Esophagus (tissue), 2 donors: ENCODE data around the gene TNFAIP6. TPM values are rescaled to one million over a fixed set of nuclear protein-coding genes. Genes with fewer than 3 reads are reported as not detected.

Experiments
- H3K27ac ChIP-seq, 2 donors: one replicate each; pipeline ENCODE4 v1.5.1; 2013; ENCODE audit warnings: low read depth in 2 of 2, mild to moderate bottlenecking in 2 of 2, inconsistent platforms in 1 of 2, low read length in 1 of 2, moderate library complexity in 1 of 2
- H3K27me3 ChIP-seq, 2 donors: one replicate each; pipeline ENCODE4 v1.6.1; 2013; ENCODE audit warnings: low read length in 2 of 2, control low read depth in 1 of 2, mild to moderate bottlenecking in 1 of 2; ENCODE audit not compliant: insufficient read depth in 2 of 2, control insufficient read depth in 1 of 2
- H3K36me3 ChIP-seq, 2 donors: one replicate each; pipeline ENCODE4 v1.6.1; 2013; ENCODE audit warnings: low read length in 1 of 2; ENCODE audit not compliant: control insufficient read depth in 2 of 2, insufficient read depth in 2 of 2
- H3K4me1 ChIP-seq, 2 donors: one replicate each; pipeline ENCODE4 v1.6.1; 2013; ENCODE audit warnings: low read length in 1 of 2; ENCODE audit not compliant: control insufficient read depth in 2 of 2, insufficient read depth in 2 of 2
- H3K4me3 ChIP-seq, 2 donors: one replicate each; pipeline ENCODE4 v1.5.1; 2013; ENCODE audit warnings: low read length in 2 of 2, mild to moderate bottlenecking in 2 of 2, low read depth in 1 of 2, moderate library complexity in 1 of 2
- H3K9me3 ChIP-seq, 2 donors: one replicate each; pipeline ENCODE4 v1.6.1; 2013; ENCODE audit warnings: mild to moderate bottlenecking in 2 of 2, low read depth in 1 of 2, low read length in 1 of 2, moderate library complexity in 1 of 2; ENCODE audit not compliant: control insufficient read depth in 2 of 2, insufficient read depth in 1 of 2
- WGBS, 2 donors: extraction: QIAGEN DNeasy Blood & Tissue Kit; methylation state at CpG; one replicate each; pipeline ENCODE4 v1.1.7; 2013; 5-methylcytosine and 5-hydroxymethylcytosine counted together
- polyA plus RNA-seq, 2 donors: library from polyadenylated mRNA; stranded (reverse); fragments of 200-250 nt; gene quantifications; one replicate each; pipeline ENCODE4 v1.2.3, GENCODE V29; 2013
- donor health status: healthy with polysubstance abuse.
- donor health status: Bipolar disorder and iron deficiency.

TNFAIP6 gene
- polyA plus RNA-seq, 2 donors: 0.28 to 0.51 TPM

- Histone ChIP-seq H3K9me3 (no peaks in the 10 kb centered on the region), H3K4me3 (no peak overlapping the region), H3K4me1 (no peaks in the 10 kb centered on the region), H3K36me3 (no peaks in the 10 kb centered on the region), H3K27ac (no peak overlapping the region), H3K27me3 (no peaks in the 10 kb centered on the region)
- WGBS, 2 donors: 78 to 81% methylated on average over 4 of the region's 4 CpGs
These were observed 976 bp downstream of the TNFAIP6 start for GRCh38 chr2:151358166-151358970.

- no peaks in the 10 kb centered on the region for H3K9me3 ChIP-seq
- no peaks in the 10 kb centered on the region for H3K4me1 ChIP-seq
- no peak overlapping the region for H3K27ac ChIP-seq
- no peaks in the 10 kb centered on the region for H3K36me3 ChIP-seq
- WGBS, 2 donors: 90 to 93% methylated on average over 4 of the region's 4 CpGs
- H3K4me3 ChIP-seq: no peak overlapping the region
- no peaks in the 10 kb centered on the region for H3K27me3 ChIP-seq
These were observed 2.5 kb downstream of the TNFAIP6 start for GRCh38 chr2:151359768-151360461.

GRCh38 chr2:151361674-151362370 is 4.4 kb downstream of the TNFAIP6 start:
- Histone ChIP-seq H3K27ac (no peak overlapping the region), H3K27me3 (no peaks in the 10 kb centered on the region), H3K4me3 (no peak overlapping the region), H3K36me3 (no peaks in the 10 kb centered on the region), H3K4me1 (no peaks in the 10 kb centered on the region), H3K9me3 (no peaks in the 10 kb centered on the region)
- WGBS, 2 donors: 73 to 84% methylated on average over 3 of the region's 3 CpGs

GRCh38 chr2:151363709-151364108 is 6.3 kb downstream of the TNFAIP6 start:
- Histone ChIP-seq H3K36me3 (no peaks in the 10 kb centered on the region), H3K4me1 (no peaks in the 10 kb centered on the region), H3K27me3 (no peaks in the 10 kb centered on the region), H3K27ac (no peak overlapping the region), H3K9me3 (no peaks in the 10 kb centered on the region), H3K4me3 (no peak overlapping the region)
- whole genome bisulfite sequencing, 2 donors: 69% methylated on average over 8 of the region's 8 CpGs

- H3K4me1 ChIP-seq: no peaks in the 10 kb centered on the region
- H3K27ac ChIP-seq: no peak overlapping the region
- no peaks in the 10 kb centered on the region for H3K9me3 ChIP-seq
- 88 to 89% methylated on average over 2 of the region's 2 CpGs for WGBS, 2 donors
- H3K36me3 ChIP-seq: no peaks in the 10 kb centered on the region
- no peak overlapping the region for H3K4me3 ChIP-seq
- H3K27me3 ChIP-seq: no peaks in the 10 kb centered on the region
These were observed 10.2 kb downstream of the TNFAIP6 start for GRCh38 chr2:151367571-151367970.

DNA sequence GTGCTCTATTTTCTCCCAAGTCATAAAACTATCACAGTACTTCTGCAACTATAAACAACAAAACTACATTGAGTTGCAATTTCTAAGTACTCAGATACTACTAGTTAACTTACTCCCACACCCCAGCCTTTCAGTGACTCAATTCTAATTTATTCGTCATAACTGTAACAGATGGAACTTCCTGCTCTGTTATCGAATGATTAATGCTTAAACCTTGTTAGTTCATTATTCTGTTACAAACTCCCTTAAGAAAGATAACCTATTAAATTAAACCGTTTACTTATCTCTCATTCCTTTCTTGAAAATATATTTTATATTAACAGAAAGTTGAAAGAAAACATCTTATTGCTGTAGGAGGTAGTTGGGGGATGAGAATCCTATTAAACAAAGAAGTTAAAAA is 17.0 kb downstream of the TNFAIP6 start:
- Histone ChIP-seq H3K9me3 (no peaks in the 10 kb centered on the region), H3K4me1 (no peaks in the 10 kb centered on the region), H3K36me3 (no peaks in the 10 kb centered on the region), H3K27ac (no peak overlapping the region), H3K27me3 (no peaks in the 10 kb centered on the region), H3K4me3 (no peak overlapping the region)
- 26 to 36% methylated on average over 3 of the region's 3 CpGs for WGBS, 2 donors

DNA sequence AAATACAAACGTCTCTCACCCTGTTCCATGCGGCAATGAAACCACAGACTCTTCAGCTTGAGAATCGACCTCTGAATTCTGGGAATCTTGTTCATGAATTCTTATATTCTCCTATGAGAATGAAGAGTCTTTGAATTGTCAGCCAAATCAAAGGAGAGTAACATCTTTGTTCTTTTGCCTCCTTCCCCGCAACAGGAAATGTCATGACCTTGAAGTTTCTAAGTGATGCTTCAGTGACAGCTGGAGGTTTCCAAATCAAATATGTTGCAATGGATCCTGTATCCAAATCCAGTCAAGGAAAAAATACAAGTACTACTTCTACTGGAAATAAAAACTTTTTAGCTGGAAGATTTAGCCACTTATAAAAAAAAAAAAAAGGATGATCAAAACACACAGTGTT is 21.8 kb downstream of the TNFAIP6 start:
- WGBS, 2 donors: 74 to 78% methylated on average over 4 of the region's 4 CpGs
- no peaks in the 10 kb centered on the region for H3K4me1 ChIP-seq

DNA sequence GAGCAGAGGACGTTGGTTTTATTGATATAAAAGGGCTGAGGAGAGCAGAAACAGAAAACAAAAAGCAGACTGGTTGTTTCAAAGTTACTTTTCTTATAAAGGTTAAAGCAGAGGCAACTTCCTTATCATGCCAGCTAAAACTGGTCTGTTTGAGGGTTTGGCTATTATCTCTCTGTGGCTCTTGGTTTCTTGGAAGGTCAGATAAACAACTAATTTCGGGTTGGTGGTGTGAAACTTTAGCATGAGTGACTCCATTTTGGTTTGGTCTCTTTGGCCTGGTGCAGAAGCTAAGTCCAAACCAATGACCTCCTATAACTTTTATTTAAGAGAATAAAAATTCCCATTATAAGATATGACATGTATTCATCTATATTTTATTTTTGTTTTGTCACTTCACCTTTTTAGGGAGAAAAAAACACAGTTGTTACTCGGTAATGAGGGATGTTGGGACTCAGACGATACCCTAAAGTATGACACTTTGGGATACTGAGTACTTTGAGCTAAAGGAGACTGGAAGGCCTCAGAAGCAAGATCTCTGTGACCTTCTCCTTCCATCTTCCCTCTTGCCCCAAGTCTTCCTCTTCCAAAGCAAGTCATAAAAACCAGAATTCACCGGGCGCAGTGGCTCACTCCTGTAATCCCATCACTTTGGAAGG is 23.3 kb downstream of the TNFAIP6 start:
- Histone ChIP-seq H3K9me3 (no peaks in the 10 kb centered on the region), H3K4me3 (no peak overlapping the region), H3K27me3 (no peaks in the 10 kb centered on the region), H3K27ac (no peak overlapping the region), H3K4me1 (no peaks in the 10 kb centered on the region), H3K36me3 (no peaks in the 10 kb centered on the region)
- 72 to 81% methylated on average over 6 of the region's 6 CpGs for WGBS, 2 donors

More for the DNA sequence above, 21.8 kb downstream of the TNFAIP6 start:
- Histone ChIP-seq H3K27ac (no peak overlapping the region), H3K4me3 (no peak overlapping the region), H3K36me3 (no peaks in the 10 kb centered on the region), H3K27me3 (no peaks in the 10 kb centered on the region), H3K9me3 (no peaks in the 10 kb centered on the region)

GRCh38 chr2:151381266-151381665 is 23.9 kb downstream of the TNFAIP6 start:
- H3K27ac ChIP-seq: no peak overlapping the region
- no peaks in the 10 kb centered on the region for H3K4me1 ChIP-seq
- no peaks in the 10 kb centered on the region for H3K9me3 ChIP-seq
- H3K27me3 ChIP-seq: no peaks in the 10 kb centered on the region
- no peak overlapping the region for H3K4me3 ChIP-seq
- no peaks in the 10 kb centered on the region for H3K36me3 ChIP-seq
- 87 to 89% methylated on average over 2 of the region's 2 CpGs for WGBS, 2 donors
